GM23338 (cell line): ENCODE results near the gene SLC12A3.

Experiments
- CREB1 ChIP-seq: fragments of 250-450 bp; sonication (Bioruptor Pico); IDR thresholded peaks from 2 replicates; pipeline ENCODE4 v1.5.0; 2020; ENCODE audit warnings: low read depth, mild to moderate bottlenecking, moderate library complexity
- EZH2 ChIP-seq: fragments of 200-600 bp; sonication (generic); IDR thresholded peaks from one replicate; pipeline ENCODE4 v1.8.0; 2017; ENCODE audit warnings: antibody characterized with exemption, mild to moderate bottlenecking, low read depth; ENCODE audit not compliant: unreplicated experiment
- EZH2phosphoT487 ChIP-seq: fragments of 200-600 bp; sonication (generic); IDR thresholded peaks from one replicate; pipeline ENCODE4 v1.8.1; 2018; ENCODE audit warnings: antibody characterized with exemption; ENCODE audit not compliant: unreplicated experiment
- JUNB ChIP-seq: IDR thresholded peaks from one replicate; pipeline ENCODE4 v1.6.1; 2016; ENCODE audit warnings: antibody characterized with exemption; ENCODE audit not compliant: unreplicated experiment
- POLR2AphosphoS5 ChIP-seq: IDR thresholded peaks from 2 replicates; pipeline ENCODE4 v1.6.1; 2016; ENCODE audit warnings: antibody characterized with exemption, low read depth
- STAT1 ChIP-seq: IDR thresholded peaks from one replicate; pipeline ENCODE4 v1.6.1; 2016; ENCODE audit warnings: antibody characterized with exemption; ENCODE audit not compliant: unreplicated experiment
- TF ChIP-seq, protein P1 (sequence below), 2 experiments: fragments of 200-600 bp in 1 of 2; sonication (generic) in 1 of 2; conservative IDR thresholded peaks; 2 replicates each; pipeline versions ENCODE4 v1.5.1 to v1.6.1; 2016 to 2017; ENCODE audit warnings: antibody characterized with exemption in 2 of 2, low read depth in 2 of 2, mild to moderate bottlenecking in 2 of 2, moderate library complexity in 1 of 2
- TF ChIP-seq, protein P2 (sequence below): IDR thresholded peaks from one replicate; pipeline ENCODE4 v1.6.1; 2018; ENCODE audit warnings: antibody characterized with exemption; ENCODE audit not compliant: unreplicated experiment
- TF ChIP-seq, protein P3 (sequence below): IDR thresholded peaks from 2 replicates; pipeline ENCODE4 v1.6.1; 2016; ENCODE audit warnings: antibody characterized with exemption
- TF ChIP-seq, protein P4 (sequence below): fragments of 250-450 bp; sonication (Bioruptor Pico); IDR thresholded peaks from 2 replicates; pipeline ENCODE4 v1.5.0; 2020; ENCODE audit warnings: mild to moderate bottlenecking, moderate library complexity

- TF ChIP-seq, protein P1, sequence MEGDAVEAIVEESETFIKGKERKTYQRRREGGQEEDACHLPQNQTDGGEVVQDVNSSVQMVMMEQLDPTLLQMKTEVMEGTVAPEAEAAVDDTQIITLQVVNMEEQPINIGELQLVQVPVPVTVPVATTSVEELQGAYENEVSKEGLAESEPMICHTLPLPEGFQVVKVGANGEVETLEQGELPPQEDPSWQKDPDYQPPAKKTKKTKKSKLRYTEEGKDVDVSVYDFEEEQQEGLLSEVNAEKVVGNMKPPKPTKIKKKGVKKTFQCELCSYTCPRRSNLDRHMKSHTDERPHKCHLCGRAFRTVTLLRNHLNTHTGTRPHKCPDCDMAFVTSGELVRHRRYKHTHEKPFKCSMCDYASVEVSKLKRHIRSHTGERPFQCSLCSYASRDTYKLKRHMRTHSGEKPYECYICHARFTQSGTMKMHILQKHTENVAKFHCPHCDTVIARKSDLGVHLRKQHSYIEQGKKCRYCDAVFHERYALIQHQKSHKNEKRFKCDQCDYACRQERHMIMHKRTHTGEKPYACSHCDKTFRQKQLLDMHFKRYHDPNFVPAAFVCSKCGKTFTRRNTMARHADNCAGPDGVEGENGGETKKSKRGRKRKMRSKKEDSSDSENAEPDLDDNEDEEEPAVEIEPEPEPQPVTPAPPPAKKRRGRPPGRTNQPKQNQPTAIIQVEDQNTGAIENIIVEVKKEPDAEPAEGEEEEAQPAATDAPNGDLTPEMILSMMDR (conservative IDR thresholded peaks at IDR 0.05; ENCODE audit: low read depth in 2 of 2) = no peak
- TF ChIP-seq EZH2phosphoT487 = no peak
- TF ChIP-seq, protein P2, sequence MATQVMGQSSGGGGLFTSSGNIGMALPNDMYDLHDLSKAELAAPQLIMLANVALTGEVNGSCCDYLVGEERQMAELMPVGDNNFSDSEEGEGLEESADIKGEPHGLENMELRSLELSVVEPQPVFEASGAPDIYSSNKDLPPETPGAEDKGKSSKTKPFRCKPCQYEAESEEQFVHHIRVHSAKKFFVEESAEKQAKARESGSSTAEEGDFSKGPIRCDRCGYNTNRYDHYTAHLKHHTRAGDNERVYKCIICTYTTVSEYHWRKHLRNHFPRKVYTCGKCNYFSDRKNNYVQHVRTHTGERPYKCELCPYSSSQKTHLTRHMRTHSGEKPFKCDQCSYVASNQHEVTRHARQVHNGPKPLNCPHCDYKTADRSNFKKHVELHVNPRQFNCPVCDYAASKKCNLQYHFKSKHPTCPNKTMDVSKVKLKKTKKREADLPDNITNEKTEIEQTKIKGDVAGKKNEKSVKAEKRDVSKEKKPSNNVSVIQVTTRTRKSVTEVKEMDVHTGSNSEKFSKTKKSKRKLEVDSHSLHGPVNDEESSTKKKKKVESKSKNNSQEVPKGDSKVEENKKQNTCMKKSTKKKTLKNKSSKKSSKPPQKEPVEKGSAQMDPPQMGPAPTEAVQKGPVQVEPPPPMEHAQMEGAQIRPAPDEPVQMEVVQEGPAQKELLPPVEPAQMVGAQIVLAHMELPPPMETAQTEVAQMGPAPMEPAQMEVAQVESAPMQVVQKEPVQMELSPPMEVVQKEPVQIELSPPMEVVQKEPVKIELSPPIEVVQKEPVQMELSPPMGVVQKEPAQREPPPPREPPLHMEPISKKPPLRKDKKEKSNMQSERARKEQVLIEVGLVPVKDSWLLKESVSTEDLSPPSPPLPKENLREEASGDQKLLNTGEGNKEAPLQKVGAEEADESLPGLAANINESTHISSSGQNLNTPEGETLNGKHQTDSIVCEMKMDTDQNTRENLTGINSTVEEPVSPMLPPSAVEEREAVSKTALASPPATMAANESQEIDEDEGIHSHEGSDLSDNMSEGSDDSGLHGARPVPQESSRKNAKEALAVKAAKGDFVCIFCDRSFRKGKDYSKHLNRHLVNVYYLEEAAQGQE = no peak
- TF ChIP-seq JUNB = no peak
- TF ChIP-seq, protein P3, sequence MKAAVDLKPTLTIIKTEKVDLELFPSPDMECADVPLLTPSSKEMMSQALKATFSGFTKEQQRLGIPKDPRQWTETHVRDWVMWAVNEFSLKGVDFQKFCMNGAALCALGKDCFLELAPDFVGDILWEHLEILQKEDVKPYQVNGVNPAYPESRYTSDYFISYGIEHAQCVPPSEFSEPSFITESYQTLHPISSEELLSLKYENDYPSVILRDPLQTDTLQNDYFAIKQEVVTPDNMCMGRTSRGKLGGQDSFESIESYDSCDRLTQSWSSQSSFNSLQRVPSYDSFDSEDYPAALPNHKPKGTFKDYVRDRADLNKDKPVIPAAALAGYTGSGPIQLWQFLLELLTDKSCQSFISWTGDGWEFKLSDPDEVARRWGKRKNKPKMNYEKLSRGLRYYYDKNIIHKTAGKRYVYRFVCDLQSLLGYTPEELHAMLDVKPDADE = no peak
- no peak for TF ChIP-seq CREB1 (CRISPR knock-in tag)
- no peak for TF ChIP-seq EZH2
- TF ChIP-seq POLR2AphosphoS5 = no peak
- no peak for TF ChIP-seq STAT1
- TF ChIP-seq, protein P4, sequence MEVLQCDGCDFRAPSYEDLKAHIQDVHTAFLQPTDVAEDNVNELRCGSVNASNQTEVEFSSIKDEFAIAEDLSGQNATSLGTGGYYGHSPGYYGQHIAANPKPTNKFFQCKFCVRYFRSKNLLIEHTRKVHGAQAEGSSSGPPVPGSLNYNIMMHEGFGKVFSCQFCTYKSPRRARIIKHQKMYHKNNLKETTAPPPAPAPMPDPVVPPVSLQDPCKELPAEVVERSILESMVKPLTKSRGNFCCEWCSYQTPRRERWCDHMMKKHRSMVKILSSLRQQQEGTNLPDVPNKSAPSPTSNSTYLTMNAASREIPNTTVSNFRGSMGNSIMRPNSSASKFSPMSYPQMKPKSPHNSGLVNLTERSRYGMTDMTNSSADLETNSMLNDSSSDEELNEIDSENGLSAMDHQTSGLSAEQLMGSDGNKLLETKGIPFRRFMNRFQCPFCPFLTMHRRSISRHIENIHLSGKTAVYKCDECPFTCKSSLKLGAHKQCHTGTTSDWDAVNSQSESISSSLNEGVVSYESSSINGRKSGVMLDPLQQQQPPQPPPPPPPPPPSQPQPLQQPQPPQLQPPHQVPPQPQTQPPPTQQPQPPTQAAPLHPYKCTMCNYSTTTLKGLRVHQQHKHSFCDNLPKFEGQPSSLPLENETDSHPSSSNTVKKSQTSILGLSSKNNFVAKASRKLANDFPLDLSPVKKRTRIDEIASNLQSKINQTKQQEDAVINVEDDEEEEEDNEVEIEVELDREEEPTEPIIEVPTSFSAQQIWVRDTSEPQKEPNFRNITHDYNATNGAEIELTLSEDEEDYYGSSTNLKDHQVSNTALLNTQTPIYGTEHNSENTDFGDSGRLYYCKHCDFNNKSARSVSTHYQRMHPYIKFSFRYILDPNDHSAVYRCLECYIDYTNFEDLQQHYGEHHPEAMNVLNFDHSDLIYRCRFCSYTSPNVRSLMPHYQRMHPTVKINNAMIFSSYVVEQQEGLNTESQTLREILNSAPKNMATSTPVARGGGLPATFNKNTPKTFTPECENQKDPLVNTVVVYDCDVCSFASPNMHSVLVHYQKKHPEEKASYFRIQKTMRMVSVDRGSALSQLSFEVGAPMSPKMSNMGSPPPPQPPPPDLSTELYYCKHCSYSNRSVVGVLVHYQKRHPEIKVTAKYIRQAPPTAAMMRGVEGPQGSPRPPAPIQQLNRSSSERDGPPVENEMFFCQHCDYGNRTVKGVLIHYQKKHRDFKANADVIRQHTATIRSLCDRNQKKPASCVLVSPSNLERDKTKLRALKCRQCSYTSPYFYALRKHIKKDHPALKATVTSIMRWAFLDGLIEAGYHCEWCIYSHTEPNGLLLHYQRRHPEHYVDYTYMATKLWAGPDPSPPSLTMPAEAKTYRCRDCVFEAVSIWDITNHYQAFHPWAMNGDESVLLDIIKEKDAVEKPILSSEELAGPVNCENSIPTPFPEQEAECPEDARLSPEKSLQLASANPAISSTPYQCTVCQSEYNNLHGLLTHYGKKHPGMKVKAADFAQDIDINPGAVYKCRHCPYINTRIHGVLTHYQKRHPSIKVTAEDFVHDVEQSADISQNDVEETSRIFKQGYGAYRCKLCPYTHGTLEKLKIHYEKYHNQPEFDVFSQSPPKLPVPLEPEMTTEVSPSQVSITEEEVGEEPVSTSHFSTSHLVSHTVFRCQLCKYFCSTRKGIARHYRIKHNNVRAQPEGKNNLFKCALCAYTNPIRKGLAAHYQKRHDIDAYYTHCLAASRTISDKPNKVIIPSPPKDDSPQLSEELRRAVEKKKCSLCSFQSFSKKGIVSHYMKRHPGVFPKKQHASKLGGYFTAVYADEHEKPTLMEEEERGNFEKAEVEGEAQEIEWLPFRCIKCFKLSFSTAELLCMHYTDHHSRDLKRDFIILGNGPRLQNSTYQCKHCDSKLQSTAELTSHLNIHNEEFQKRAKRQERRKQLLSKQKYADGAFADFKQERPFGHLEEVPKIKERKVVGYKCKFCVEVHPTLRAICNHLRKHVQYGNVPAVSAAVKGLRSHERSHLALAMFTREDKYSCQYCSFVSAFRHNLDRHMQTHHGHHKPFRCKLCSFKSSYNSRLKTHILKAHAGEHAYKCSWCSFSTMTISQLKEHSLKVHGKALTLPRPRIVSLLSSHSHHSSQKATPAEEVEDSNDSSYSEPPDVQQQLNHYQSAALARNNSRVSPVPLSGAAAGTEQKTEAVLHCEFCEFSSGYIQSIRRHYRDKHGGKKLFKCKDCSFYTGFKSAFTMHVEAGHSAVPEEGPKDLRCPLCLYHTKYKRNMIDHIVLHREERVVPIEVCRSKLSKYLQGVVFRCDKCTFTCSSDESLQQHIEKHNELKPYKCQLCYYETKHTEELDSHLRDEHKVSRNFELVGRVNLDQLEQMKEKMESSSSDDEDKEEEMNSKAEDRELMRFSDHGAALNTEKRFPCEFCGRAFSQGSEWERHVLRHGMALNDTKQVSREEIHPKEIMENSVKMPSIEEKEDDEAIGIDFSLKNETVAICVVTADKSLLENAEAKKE (CRISPR knock-in tag) = no peak
Observed at GRCh38 chr16:56823081-56823733, 41.8 kb upstream of the SLC12A3 start.
